DMS79 treated with DMSO at 0.1 percent for 48 hours (cell line): ENCODE measurements around the gene SIGLEC15.

Experiments used
- DNase-seq: peaks from one replicate; lab custom pipeline; 2025; lab: John Stamatoyannopoulos, UW

SIGLEC15 gene

DNA sequence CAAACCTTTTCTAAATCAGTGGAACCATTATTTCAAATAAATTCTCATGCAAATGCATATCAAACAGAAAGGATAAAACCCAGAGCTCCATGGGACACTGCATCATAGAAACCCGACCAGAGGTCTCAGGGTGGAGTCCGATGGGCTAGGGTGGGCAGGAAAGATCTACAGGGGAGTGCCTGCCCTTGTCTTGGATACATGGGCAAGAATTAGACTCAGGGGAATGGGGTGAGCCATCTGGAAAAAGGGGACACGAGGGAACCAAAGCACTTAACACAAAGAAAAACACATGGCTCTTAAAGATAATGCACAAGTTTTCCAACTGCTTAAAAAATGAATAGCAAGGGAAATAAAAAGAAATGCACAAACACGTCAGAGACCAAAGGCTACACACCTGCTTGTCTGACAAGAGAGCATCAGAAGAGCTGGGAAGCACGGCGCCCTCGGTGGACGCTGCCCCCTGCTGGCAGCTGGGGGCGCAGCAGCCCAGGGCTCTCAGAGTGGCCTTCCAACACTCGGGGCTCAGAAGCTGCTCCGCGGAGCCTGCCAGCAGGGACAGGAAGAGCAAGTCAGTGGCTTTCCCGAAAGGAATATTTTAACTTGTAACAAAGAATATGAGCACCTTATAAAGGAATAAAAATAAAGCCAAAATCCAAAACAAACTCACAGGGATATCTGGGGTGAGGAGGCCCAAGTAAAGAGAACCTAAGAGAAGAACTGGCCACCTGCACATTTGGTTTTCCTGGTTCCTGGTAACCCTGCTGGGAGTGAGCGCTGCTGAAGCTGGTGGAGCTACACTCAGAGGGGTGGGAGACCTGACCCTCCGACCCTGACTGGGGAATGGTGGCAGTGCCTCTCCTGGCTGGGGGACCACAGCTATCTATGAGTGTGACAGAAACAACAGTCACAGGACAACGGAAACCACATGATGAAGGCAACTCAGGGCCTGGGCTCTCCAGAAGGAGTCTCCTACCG, 54.5 kb downstream of the SIGLEC15 start:
- peak; percentile 4 for DNase-seq

DNA sequence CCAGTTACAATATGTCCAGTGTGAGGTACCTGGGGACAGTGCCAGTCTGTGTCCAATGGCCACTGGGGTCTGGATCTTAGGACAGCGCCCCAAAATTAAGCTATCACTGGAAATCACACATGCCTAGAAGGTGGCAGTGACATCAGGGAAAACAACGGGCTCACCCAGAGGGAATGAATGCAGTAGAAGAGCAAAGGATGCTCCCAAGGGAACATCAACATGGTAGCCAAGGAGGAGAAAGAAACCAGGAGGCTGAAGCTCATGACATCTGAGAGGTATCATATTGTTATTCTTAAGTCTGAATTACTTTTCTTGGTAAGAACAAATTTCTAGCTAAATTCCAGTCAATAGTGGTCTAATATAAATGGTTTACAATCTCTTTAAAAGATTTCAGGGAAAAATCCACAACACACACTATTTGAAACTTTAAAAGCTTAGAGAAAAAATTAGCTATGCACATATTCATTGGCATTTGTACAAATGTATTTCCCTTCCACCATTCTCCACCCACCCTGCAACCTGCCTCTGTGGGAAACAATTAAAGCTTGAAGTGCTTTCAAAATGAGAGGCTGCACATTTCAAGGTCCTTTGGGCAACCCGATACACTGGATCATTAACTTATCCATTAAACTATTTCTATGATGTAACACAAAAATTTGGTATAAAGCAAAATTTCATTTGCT, 55.5 kb downstream of the SIGLEC15 start:
- no peak for DNase-seq

DNA sequence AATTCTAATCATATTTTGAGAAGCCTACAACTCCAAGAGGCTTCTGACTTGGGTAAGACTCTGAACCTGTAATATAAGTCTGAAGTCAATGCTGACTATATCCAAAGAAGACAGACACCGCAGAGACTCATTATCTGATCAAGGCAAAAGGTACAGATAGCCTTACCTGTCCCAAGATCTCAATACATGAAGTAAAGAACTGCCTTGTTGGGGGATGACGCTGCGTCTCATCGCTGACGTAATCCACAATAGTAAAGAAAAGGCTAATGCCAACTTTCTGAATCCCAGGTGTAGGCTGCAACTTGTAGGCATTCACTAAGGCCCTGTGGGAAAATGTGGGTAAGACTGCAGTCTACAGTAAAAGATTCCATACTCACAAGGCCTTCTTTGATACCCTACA, 62.1 kb downstream of the SIGLEC15 start:
- DNase-seq, result no peak

DNA sequence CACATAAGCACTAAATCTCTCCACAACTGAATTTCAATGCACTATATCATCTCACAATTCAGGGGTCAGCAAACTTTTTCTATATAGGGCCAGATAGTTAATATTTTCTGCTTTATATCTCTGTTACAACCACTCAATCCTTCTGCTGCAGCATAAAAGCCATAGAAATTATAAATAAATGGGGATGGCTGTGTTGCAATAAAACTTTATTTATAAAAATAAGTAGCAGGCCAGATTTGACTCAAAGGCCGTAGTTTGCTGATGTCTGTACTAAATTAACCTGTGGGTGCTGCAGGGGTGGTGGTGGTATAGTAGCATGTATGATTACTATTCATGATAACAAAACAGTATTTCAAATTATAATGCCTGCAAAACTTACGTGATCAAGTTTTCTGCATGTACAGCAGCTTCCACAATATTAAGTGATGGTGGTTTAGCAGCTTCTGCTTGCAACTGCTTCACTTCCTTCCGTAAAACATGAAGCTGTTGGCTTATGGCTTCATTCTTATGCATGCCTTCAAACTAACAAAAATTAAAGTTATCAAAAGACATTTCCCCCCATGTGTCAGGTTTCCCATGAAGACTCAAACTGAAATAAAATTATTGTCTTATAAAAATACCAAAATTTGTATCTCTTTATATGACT, 64.1 kb downstream of the SIGLEC15 start:
- no peak for DNase-seq

DNA sequence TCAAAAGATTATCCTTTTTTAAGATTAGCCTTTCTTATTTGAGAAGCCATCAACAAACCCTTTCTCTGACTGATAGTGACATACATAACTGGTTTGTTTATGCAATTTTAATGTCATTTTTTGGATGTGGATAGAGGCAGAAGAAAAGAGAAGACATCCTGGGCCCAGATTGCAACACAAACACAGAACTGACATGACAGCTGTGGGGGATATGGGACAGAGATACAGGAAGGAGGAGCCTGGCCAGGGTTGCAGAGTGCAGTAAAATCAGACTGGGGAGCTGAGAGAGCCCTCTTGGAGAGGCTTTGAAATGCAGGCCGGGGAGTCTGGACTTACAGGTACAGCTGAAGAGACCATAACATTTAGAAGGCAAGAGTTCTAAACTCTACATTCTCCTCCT, 65.1 kb downstream of the SIGLEC15 start:
- no peak for DNase-seq

- no peak for DNase-seq
Observed at GRCh38 chr18:45891806-45892205, 66.3 kb downstream of the SIGLEC15 start.
